CD4-positive, alpha-beta memory T cell (primary cell): ENCODE data around the gene SOX9. TPM values are rescaled to one million over a fixed set of nuclear protein-coding genes. Genes with fewer than 3 reads are reported as not detected.

Source experiments
- CTCF ChIA-PET: fragments of 350-600 bp; sonication (Branson Sonifier 250); formaldehyde crosslinking; loops from one replicate; lab custom pipeline; 2021; ENCODE audit warnings: inconsistent platforms; ENCODE audit not compliant: partially characterized antibody; lab: Charles Lee
- POLR2A ChIA-PET: fragments of 350-600 bp; sonication (Branson Sonifier 250); formaldehyde crosslinking; loops from one replicate; lab custom pipeline; 2021; ENCODE audit not compliant: partially characterized antibody; lab: Charles Lee
- DNase-seq, 5 donors: peaks; one replicate each; pipeline versions ENCODE4 v3.0.0 to v3.0.0-alpha.2; 2020 to 2022; ENCODE audit warnings: mixed read lengths in 1 of 5
- H3K27ac ChIP-seq: one replicate; pipeline ENCODE4 v1.7.0; 2013; ENCODE audit warnings: low read depth, low read length
- H3K27me3 ChIP-seq: 2 replicates; pipeline ENCODE4 v1.7.0; 2013; ENCODE audit warnings: mild to moderate bottlenecking, low read length, moderate library complexity; ENCODE audit not compliant: insufficient read depth
- H3K36me3 ChIP-seq: 2 replicates; pipeline ENCODE4 v1.7.0; 2013; ENCODE audit warnings: mild to moderate bottlenecking, low read length, moderate library complexity; ENCODE audit not compliant: insufficient read depth
- H3K4me1 ChIP-seq: 2 replicates; pipeline ENCODE4 v1.7.0; 2013; ENCODE audit warnings: mild to moderate bottlenecking, low read length, moderate library complexity; ENCODE audit not compliant: insufficient read depth
- H3K4me3 ChIP-seq, 2 donors: one replicate each; pipeline ENCODE4 v1.7.0; 2013; ENCODE audit warnings: low read length in 2 of 2, mild to moderate bottlenecking in 1 of 2
- H3K9me3 ChIP-seq, 2 donors: one replicate each; pipeline ENCODE4 v1.7.0; 2013; ENCODE audit warnings: low read length in 2 of 2, control low read depth in 1 of 2; ENCODE audit not compliant: control insufficient read depth in 1 of 2
- H3K27ac Mint-ChIP-seq, 7 donors: one replicate each; pipeline ENCODE4 v1.8.0; 2020 to 2021; ENCODE audit warnings: mixed read lengths in 7 of 7, mild to moderate bottlenecking in 6 of 7, inconsistent platforms in 3 of 7, moderate library complexity in 3 of 7
- H3K27me3 Mint-ChIP-seq, 2 donors: one replicate each; pipeline ENCODE4 v1.8.0; 2020 to 2021; ENCODE audit warnings: mixed read lengths in 2 of 2
- H3K36me3 Mint-ChIP-seq, 2 donors: one replicate each; pipeline ENCODE4 v1.8.0; 2020 to 2021; ENCODE audit warnings: mixed read lengths in 2 of 2, inconsistent platforms in 1 of 2, mild to moderate bottlenecking in 1 of 2
- H3K4me1 Mint-ChIP-seq, 4 donors: one replicate each; pipeline ENCODE4 v1.8.0; 2020 to 2021; ENCODE audit warnings: mixed read lengths in 4 of 4, mild to moderate bottlenecking in 1 of 4
- H3K4me3 Mint-ChIP-seq, 8 donors: one replicate each; pipeline ENCODE4 v1.8.0; 2020 to 2021; ENCODE audit warnings: mixed read lengths in 8 of 8, mild to moderate bottlenecking in 7 of 8, moderate library complexity in 6 of 8, inconsistent platforms in 3 of 8
- H3K9me3 Mint-ChIP-seq, 8 donors: one replicate each; pipeline ENCODE4 v1.8.0; 2020 to 2021; ENCODE audit warnings: mixed read lengths in 8 of 8, mild to moderate bottlenecking in 5 of 8, inconsistent platforms in 3 of 8, moderate library complexity in 1 of 8
- intact Hi-C: fragments of 100-400 bp; cut with micrococcal nuclease; formaldehyde crosslinking; loops from one replicate; pipeline ENCODE4 v1.15.1; 2023
- polyA plus RNA-seq, 2 donors: library from polyadenylated mRNA; unstranded; fragments of 300-500 nt; fragmentation: Illumina TruSeq; gene quantifications; one replicate each; pipeline ENCODE4 v1.2.3, GENCODE V29; 2021
- total RNA-seq, 2 experiments: library from RNA; stranded (reverse); gene quantifications; one replicate each; pipeline ENCODE4 v1.2.3, GENCODE V29; 2021

The SOX9 gene
- total and polyA plus RNA-seq, 4 experiments from 2014 or later = not detected

DNA sequence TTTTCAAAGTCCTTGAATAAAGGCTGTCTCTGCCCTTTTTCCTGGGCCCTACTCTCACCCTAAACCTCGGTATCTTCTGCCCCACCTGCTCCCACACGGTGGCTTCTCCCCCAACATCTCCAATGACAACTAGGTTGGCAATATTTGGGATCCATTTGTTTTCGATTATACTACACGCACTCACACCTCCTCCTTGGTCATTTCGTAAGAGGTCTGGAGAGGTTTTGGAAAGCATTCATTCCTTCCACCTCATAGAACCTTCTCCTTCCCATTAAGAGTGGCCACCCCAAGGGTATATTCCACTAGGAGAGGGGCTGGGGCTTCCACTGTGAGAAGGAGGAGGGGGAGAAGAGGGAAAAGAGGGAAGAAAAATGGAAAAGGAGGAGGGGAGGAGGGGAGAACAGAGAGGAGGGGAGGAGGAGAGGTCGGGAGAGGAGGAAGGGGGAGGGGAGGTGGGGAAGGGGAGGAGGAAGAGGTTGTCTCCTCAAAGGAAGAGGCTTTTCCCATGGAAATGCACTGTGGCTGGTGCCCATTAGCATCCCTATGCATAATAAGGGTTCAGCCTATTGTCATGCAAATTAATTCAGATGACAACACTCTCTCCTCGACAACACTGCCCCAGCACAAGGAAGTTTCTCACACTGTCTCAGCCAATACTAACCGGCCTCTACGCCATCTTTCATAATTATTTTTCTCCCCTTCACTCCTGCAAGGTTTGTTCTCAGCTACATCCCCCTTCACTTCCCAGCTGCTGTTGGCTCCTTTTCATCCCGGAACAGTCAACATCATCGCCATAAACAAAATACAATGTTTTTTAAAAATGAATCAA lies 30.0 kb downstream of the SOX9 start:
- Histone ChIP-seq H3K9me3 (no peaks in the 10 kb centered on the region), H3K4me1 (no peaks in the 10 kb centered on the region), H3K4me3 (no peak overlapping the region), H3K27ac (no peak overlapping the region), H3K36me3 (no peaks in the 10 kb centered on the region), H3K27me3 (no peaks in the 10 kb centered on the region)
- peaks cover 0 to 10% (median under 1%) of the 10 kb centered on the region in 8 donors for H3K9me3 Mint-ChIP-seq
- intact Hi-C loops = no loop called here
- DNase-seq = no peak
- H3K27me3 Mint-ChIP-seq = peaks cover 4 to 6% of the 10 kb centered on the region in 2 donors
- no peak overlapping the region for H3K27ac Mint-ChIP-seq
- CTCF ChIA-PET = no interaction called here
- no peak overlapping the region for H3K4me3 Mint-ChIP-seq
- no peaks in the 10 kb centered on the region for H3K36me3 Mint-ChIP-seq
- POLR2A ChIA-PET = no interaction called here
- no peaks in the 10 kb centered on the region for H3K4me1 Mint-ChIP-seq

GRCh38 chr17:72151565-72152386 lies 31.0 kb downstream of the SOX9 start:
- peaks cover 0 to 7% (median 0%) of the 10 kb centered on the region in 8 donors for H3K9me3 Mint-ChIP-seq
- Histone ChIP-seq H3K4me1 (no peaks in the 10 kb centered on the region), H3K36me3 (no peaks in the 10 kb centered on the region), H3K27me3 (no peaks in the 10 kb centered on the region), H3K27ac (no peak overlapping the region), H3K9me3 (no peaks in the 10 kb centered on the region), H3K4me3 (no peak overlapping the region)
- peaks cover 4 to 5% of the 10 kb centered on the region in 2 donors for H3K27me3 Mint-ChIP-seq
- no peaks in the 10 kb centered on the region for H3K4me1 Mint-ChIP-seq
- intact Hi-C loops = no loop called here
- ChIA-PET POLR2A (no interaction called here), CTCF (no interaction called here)
- no peak overlapping the region for H3K27ac Mint-ChIP-seq
- no peaks in the 10 kb centered on the region for H3K36me3 Mint-ChIP-seq
- no peak overlapping the region for H3K4me3 Mint-ChIP-seq
- DNase-seq = no peak

DNA sequence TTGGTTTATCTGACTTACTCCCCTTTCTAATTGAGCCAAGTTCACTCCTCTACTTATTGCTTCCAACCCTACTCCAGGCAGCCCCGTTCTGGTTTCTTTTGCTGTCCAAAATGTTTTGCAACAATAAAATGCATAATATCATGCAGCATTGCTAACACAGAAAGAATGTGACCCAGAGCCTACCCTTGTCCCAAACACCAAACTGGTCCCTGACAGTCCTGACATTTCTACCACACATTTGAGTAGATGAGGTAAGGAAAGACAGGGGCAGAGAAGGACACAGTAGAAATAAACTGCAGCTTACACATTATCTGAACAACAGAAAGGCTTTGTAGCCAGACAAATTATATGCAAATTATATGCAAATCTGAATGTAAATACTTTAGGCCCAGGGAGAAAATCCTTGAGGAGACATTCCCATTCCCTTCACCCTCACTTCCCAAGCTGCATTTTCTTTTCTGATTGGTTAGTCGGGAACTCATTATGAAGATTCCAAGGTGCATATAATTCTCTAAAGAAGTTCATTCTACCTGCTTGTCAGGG lies 31.6 kb downstream of the SOX9 start:
- no peaks in the 10 kb centered on the region for H3K27me3 ChIP-seq
- no peak overlapping the region for H3K27ac Mint-ChIP-seq
- no peak overlapping the region for H3K4me3 Mint-ChIP-seq
- ChIA-PET CTCF (no interaction called here), POLR2A (no interaction called here)
- H3K27me3 Mint-ChIP-seq = peaks cover 4 to 5% of the 10 kb centered on the region in 2 donors
- H3K4me1 Mint-ChIP-seq = no peaks in the 10 kb centered on the region
- H3K4me1 ChIP-seq = no peaks in the 10 kb centered on the region
- no peaks in the 10 kb centered on the region for H3K36me3 ChIP-seq
- H3K36me3 Mint-ChIP-seq = no peaks in the 10 kb centered on the region
- no peak for DNase-seq
- intact Hi-C loops = no loop called here
- no peak overlapping the region for H3K27ac ChIP-seq
- no peak overlapping the region for H3K4me3 ChIP-seq
- no peaks in the 10 kb centered on the region for H3K9me3 ChIP-seq
- H3K9me3 Mint-ChIP-seq = peaks cover 0 to 7% (median 0%) of the 10 kb centered on the region in 8 donors

DNA sequence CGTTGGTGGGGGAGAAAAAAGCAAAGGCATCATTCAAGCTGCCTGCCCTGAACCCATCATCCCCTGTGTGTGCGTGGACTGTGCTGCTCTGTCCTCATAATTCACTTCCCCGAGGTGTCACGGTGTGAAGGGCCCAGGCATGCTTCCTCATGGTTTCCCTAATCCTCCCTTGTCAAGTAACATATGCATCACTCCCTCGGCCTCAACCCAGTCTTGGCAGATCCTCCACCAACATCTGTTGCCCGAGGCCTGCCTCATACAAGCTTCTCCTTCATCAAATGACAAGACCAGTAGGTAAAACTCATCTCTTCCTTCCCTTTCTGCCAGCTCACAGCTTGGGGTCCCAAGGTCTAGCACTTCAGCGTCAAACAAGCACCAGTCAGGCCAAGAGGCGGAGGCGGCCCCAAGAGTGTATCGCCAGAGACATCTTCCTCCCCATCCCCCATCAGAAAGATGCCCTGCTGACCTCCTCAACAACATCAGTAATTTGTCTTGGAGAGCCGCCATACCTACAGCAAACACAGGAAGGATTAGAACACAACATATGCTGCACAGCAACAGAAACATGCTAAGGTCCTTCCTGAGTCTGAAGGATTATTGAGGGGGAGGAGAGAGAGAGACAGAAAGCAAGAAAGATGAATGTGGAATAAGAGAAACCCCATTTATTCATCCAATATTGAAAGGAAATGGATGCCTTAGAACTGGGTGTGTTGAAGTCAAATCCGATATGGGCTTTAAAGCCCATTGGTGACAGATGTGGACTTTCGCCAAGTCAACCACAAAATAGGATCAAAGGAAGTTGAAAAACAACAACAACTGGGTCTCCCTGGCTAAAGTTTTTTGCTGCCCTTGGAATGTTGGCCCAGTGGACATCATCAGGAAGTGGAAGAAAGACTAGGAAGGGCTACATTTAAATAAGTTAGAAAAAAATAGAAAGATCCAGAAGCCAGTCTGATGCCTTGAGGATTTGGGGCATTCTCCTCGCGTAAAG lies 38.4 kb downstream of the SOX9 start:
- no peak for DNase-seq
- Mint-ChIP-seq H3K27ac (peak overlapping the region in 1 of 7 donors; percentile 18), H3K4me1 (no peaks in the 10 kb centered on the region), H3K4me3 (no peak overlapping the region), H3K9me3 (peaks cover 0 to 16% (median 7%) of the 10 kb centered on the region in 8 donors), H3K36me3 (no peaks in the 10 kb centered on the region), H3K27me3 (peaks cover 0 to 2% of the 10 kb centered on the region in 2 donors)
- Histone ChIP-seq H3K9me3 (no peaks in the 10 kb centered on the region), H3K4me3 (no peak overlapping the region), H3K36me3 (no peaks in the 10 kb centered on the region), H3K4me1 (no peaks in the 10 kb centered on the region), H3K27ac (no peak overlapping the region), H3K27me3 (no peaks in the 10 kb centered on the region)
- ChIA-PET POLR2A (no interaction called here), CTCF (no interaction called here)
- intact Hi-C loops = no loop called here

- H3K9me3 Mint-ChIP-seq = peaks cover 0 to 16% (median 9%) of the 10 kb centered on the region in 8 donors
- no peaks in the 10 kb centered on the region for H3K4me1 ChIP-seq
- H3K36me3 Mint-ChIP-seq = no peaks in the 10 kb centered on the region
- no peaks in the 10 kb centered on the region for H3K36me3 ChIP-seq
- no peak overlapping the region for H3K27ac Mint-ChIP-seq
- POLR2A ChIA-PET = no interaction called here
- H3K9me3 ChIP-seq = no peaks in the 10 kb centered on the region
- H3K4me3 Mint-ChIP-seq = no peak overlapping the region
- CTCF ChIA-PET = no interaction called here
- no peak overlapping the region for H3K4me3 ChIP-seq
- H3K4me1 Mint-ChIP-seq = no peaks in the 10 kb centered on the region
- intact Hi-C loops = no loop called here
- no peak for DNase-seq
- no peak overlapping the region for H3K27ac ChIP-seq
- peaks cover 2% of the 10 kb centered on the region in 2 donors for H3K27me3 Mint-ChIP-seq
- no peaks in the 10 kb centered on the region for H3K27me3 ChIP-seq
These were observed 41.7 kb downstream of the SOX9 start for GRCh38 chr17:72162569-72162968.

GRCh38 chr17:72163474-72163873 lies 42.7 kb downstream of the SOX9 start:
- intact Hi-C loops = no loop called here
- H3K4me3 ChIP-seq = no peak overlapping the region
- no peak overlapping the region for H3K27ac Mint-ChIP-seq
- DNase-seq = no peak
- peaks cover 2 to 4% of the 10 kb centered on the region in 2 donors for H3K27me3 Mint-ChIP-seq
- H3K27me3 ChIP-seq = no peaks in the 10 kb centered on the region
- H3K9me3 ChIP-seq = no peaks in the 10 kb centered on the region
- no peaks in the 10 kb centered on the region for H3K4me1 Mint-ChIP-seq
- no peaks in the 10 kb centered on the region for H3K36me3 Mint-ChIP-seq
- H3K4me3 Mint-ChIP-seq = no peak overlapping the region
- no peaks in the 10 kb centered on the region for H3K36me3 ChIP-seq
- ChIA-PET CTCF (no interaction called here), POLR2A (no interaction called here)
- H3K27ac ChIP-seq = no peak overlapping the region
- peaks cover 0 to 15% (median 8%) of the 10 kb centered on the region in 8 donors for H3K9me3 Mint-ChIP-seq
- no peaks in the 10 kb centered on the region for H3K4me1 ChIP-seq
